GM12878 (cell line): ENCODE measurements around the gene TNFSF15. TPM values are rescaled to one million over a fixed set of nuclear protein-coding genes. Genes with fewer than 3 reads are reported as not detected.

Source experiments
- ATAC-seq: fragments of 200-7000 bp; cut with Tn5 transposase; 3 replicates; pipeline ENCODE4 v1.9.1; 2020; ENCODE audit warnings: mild to moderate bottlenecking, moderate library complexity
- BruUV-seq: library from RNA; stranded (reverse); fragments of 400-500 nt; replicated peaks from 2 replicates; lab custom pipeline; 2021; lab: Mats Ljungman, UMichigan
- CTCF ChIA-PET: fragments of 300-600 bp; sonication (Branson Sonifier 250); formaldehyde crosslinking; extraction: SDS; loops from one replicate; lab custom pipeline; 2021; ENCODE audit warnings: inconsistent platforms; lab: Yijun Ruan, JAX
- POLR2A ChIA-PET: fragments of 350-600 bp; formaldehyde crosslinking; extraction: SDS; loops from one replicate; lab custom pipeline; 2021; ENCODE audit warnings: inconsistent platforms; lab: Charles Lee
- RAD21 ChIA-PET: fragments of 300-600 bp; sonication (Branson Sonifier 250); formaldehyde crosslinking; loops from one replicate; lab custom pipeline; 2023; ENCODE audit warnings: antibody characterized with exemption; ENCODE audit not compliant: unreplicated experiment; lab: Charles Lee
- SMC1A ChIA-PET: fragments of 300-600 bp; sonication (Branson Sonifier 250); formaldehyde crosslinking; loops from one replicate; lab custom pipeline; 2023; ENCODE audit not compliant: unreplicated experiment, uncharacterized antibody; lab: Charles Lee
- DNase-seq: peaks from one replicate; pipeline ENCODE4 v3.0.0-alpha.2; 2011; ENCODE audit warnings: low read depth, low spot score
- FAIRE-seq: peaks from 3 replicates; lab custom pipeline; 2011; peaks lifted over from hg19 to GRCh38; lab: Jason Lieb, UNC
- H2AFZ ChIP-seq: 2 replicates; pipeline ENCODE4 v1.6.0; 2011; ENCODE audit warnings: low read depth, low read length, control low read depth; ENCODE audit not compliant: control insufficient read depth
- H3K27ac ChIP-seq: 2 replicates; pipeline ENCODE4 v1.5.1; 2011; ENCODE audit warnings: control low read depth; ENCODE audit not compliant: control insufficient read depth, insufficient read depth
- H3K27me3 ChIP-seq, 2 experiments: replicated peaks in 1 of 2; 2 replicates each; pipeline versions ENCODE4 v1.6.0 to v1.6.1; 2011; ENCODE audit warnings: low read length in 1 of 2; ENCODE audit not compliant: control insufficient read depth in 2 of 2, insufficient read depth in 2 of 2
- H3K36me3 ChIP-seq, 2 experiments: 2 replicates each; pipeline ENCODE4 v1.5.1; 2011; ENCODE audit warnings: low read length in 1 of 2; ENCODE audit not compliant: control insufficient read depth in 2 of 2, insufficient read depth in 2 of 2
- H3K4me1 ChIP-seq: 2 replicates; pipeline ENCODE4 v1.6.1; 2011; ENCODE audit warnings: mild to moderate bottlenecking, low read length, moderate library complexity, mixed read lengths; ENCODE audit not compliant: control insufficient read depth, insufficient read depth
- H3K4me2 ChIP-seq: 2 replicates; pipeline ENCODE4 v1.6.0; 2011; ENCODE audit warnings: control low read depth; ENCODE audit not compliant: control insufficient read depth, insufficient read depth
- H3K4me3 ChIP-seq: fragments of 200-600 bp; sonication (generic); 2 replicates; pipeline ENCODE4 v1.5.1; 2016
- H3K79me2 ChIP-seq: 2 replicates; pipeline ENCODE4 v1.6.0; 2011; ENCODE audit warnings: low read length; ENCODE audit not compliant: control insufficient read depth, insufficient read depth
- H3K9ac ChIP-seq: 2 replicates; pipeline ENCODE4 v1.8.0; 2011; ENCODE audit warnings: low read length, control low read depth, mixed read lengths; ENCODE audit not compliant: control insufficient read depth, insufficient read depth
- H3K9me3 ChIP-seq: replicated peaks from 3 replicates; pipeline ENCODE4 v1.5.1; 2011; ENCODE audit warnings: mild to moderate bottlenecking, low read length; ENCODE audit not compliant: control insufficient read depth, insufficient read depth
- H4K20me1 ChIP-seq: 2 replicates; pipeline ENCODE4 v1.6.0; 2011; ENCODE audit not compliant: control insufficient read depth, insufficient read depth
- GATAD2B ChIP-seq: fragments of 450-650 bp; conservative IDR thresholded peaks from 2 replicates; pipeline ENCODE4 v1.6.1; 2017; ENCODE audit warnings: low read depth, mild to moderate bottlenecking, moderate library complexity
- HCFC1 ChIP-seq: fragments of 150-350 bp; IDR thresholded peaks from 2 replicates; pipeline ENCODE4 v1.6.1; 2014; ENCODE audit warnings: low read length
- HDAC2 ChIP-seq: fragments of 200-600 bp; sonication (generic); IDR thresholded peaks from 2 replicates; pipeline ENCODE4 v1.6.1; 2017
- NRF1 ChIP-seq: conservative IDR thresholded peaks from 2 replicates; pipeline ENCODE4 v1.6.1; 2011; ENCODE audit warnings: mild to moderate bottlenecking, low read depth, low read length, improper control_type of control experiment
- RUNX3 ChIP-seq: IDR thresholded peaks from 2 replicates; pipeline ENCODE4 v1.6.1; 2012; ENCODE audit warnings: low read length, inconsistent platforms
- SPI1 ChIP-seq: IDR thresholded peaks from 2 replicates; pipeline ENCODE4 v1.6.1; 2011; ENCODE audit warnings: low read depth, mild to moderate bottlenecking, low read length, moderate library complexity, borderline replicate concordance; ENCODE audit not compliant: insufficient read depth
- WRNIP1 ChIP-seq: IDR thresholded peaks from 2 replicates; pipeline ENCODE4 v1.6.1; 2011; ENCODE audit warnings: low read depth, low read length, improper control_type of control experiment, borderline replicate concordance
- ZNF24 ChIP-seq: fragments of 450-650 bp; IDR thresholded peaks from 2 replicates; pipeline ENCODE4 v1.6.1; 2017; ENCODE audit warnings: antibody characterized with exemption, mild to moderate bottlenecking
- ZNF384 ChIP-seq: IDR thresholded peaks from 2 replicates; pipeline ENCODE4 v1.6.1; 2012; ENCODE audit warnings: low read depth, mild to moderate bottlenecking, low read length, improper control_type of control experiment, borderline replicate concordance
- WGBS: methylation state at CpG from one replicate; pipeline ENCODE4 v1.1.6; 2016; ENCODE audit warnings: low lambda C conversion rate; ENCODE audit not compliant: insufficient replicate concordance, insufficient coverage; ENCODE audit errors: missing lambda C conversion rate; 5-methylcytosine and 5-hydroxymethylcytosine counted together
- in situ Hi-C: fragments of 300-500 bp; cut with MboI; formaldehyde crosslinking; loops from 9 replicates; pipeline ENCODE4 v1.14.3; 2018; ENCODE audit warnings: mixed read lengths
- intact Hi-C: fragments of 100-400 bp; cut with micrococcal nuclease; formaldehyde crosslinking; loops from one replicate; pipeline ENCODE4 v1.14.2; 2022; ENCODE audit not compliant: unreplicated experiment
- polyA plus RNA-seq, 11 experiments: library from polyadenylated mRNA; depleted of rRNA in 4 of 11; unstranded in 6 of 11; stranded (reverse) in 5 of 11; fragments of >200 nt; fragmentation: Nextera tagmentation in 4 of 11; fragmentation: Illumina TruSeq in 1 of 11; extraction: Ambion mirVana in 4 of 11; extraction: Trizol in 1 of 11; gene quantifications; 1 replicate in 1 of 11; 2 replicates in 10 of 11; pipeline versions ENCODE4 v1.2.1 to v1.2.3, GENCODE V29; 2011 to 2016; ENCODE audit warnings: inconsistent platforms in 2 of 11, missing spikeins in 2 of 11, low read depth in 1 of 11
- total RNA-seq, 4 experiments: library from RNA; depleted of rRNA in 3 of 4; stranded (reverse); fragments of >200 nt in 3 of 4; fragmentation: Illumina TruSeq in 1 of 4; extraction: Trizol in 1 of 4; gene quantifications; 2 replicates each; pipeline versions ENCODE4 v1.2.1 to v1.2.3, GENCODE V29; 2013 to 2021
- TF ChIP-seq, protein P1 (sequence below): fragments of 450-650 bp; IDR thresholded peaks from 2 replicates; pipeline ENCODE4 v1.6.1; 2017; ENCODE audit warnings: borderline replicate concordance

The TNFSF15 gene
- total and polyA plus RNA-seq, 10 of the 15 experiments (the other 5 are each of a cell fraction or from before 2014, with no cell fraction given) = 0.03 TPM; not detected in 9

DNA sequence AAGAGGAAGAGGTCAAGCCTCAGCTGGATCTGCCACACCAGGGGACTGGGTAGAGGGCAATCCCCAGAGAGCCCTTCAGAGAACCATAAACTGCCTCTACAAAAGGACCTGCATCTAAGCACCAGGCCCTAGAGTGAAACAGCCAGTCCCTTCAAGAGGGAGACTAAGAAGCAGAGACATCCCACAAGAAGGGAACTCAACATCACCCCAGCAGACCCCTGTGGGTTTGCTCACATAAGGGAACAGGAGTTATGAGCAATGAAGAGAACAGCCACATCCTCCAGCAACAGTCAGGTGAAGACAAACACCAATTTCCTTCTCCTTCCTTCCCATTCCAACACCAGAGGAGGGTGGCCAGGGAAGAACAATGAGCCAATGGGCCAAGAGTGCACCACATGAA lies 48.9 kb downstream of the TNFSF15 start:
- no peak overlapping the region for H3K4me2 ChIP-seq
- FAIRE-seq = no peak
- H3K4me3 ChIP-seq = no peak overlapping the region
- CTCF ChIA-PET = no interaction called here
- H3K9me3 ChIP-seq = no peaks in the 10 kb centered on the region
- no peaks in the 10 kb centered on the region; a peak in 1 of 4 replicates for H3K27me3 ChIP-seq
- BruUV-seq = no TSS peak
- TF ChIP-seq, protein P1, sequence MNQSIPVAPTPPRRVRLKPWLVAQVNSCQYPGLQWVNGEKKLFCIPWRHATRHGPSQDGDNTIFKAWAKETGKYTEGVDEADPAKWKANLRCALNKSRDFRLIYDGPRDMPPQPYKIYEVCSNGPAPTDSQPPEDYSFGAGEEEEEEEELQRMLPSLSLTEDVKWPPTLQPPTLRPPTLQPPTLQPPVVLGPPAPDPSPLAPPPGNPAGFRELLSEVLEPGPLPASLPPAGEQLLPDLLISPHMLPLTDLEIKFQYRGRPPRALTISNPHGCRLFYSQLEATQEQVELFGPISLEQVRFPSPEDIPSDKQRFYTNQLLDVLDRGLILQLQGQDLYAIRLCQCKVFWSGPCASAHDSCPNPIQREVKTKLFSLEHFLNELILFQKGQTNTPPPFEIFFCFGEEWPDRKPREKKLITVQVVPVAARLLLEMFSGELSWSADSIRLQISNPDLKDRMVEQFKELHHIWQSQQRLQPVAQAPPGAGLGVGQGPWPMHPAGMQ = no peak
- TF ChIP-seq ZNF24 = no peak
- TF ChIP-seq ZNF384 = no peak
- no peak for TF ChIP-seq HCFC1
- TF ChIP-seq NRF1 = no peak
- no peak for TF ChIP-seq WRNIP1
- TF ChIP-seq, all 136 proteins: peak for 0
- H3K79me2 ChIP-seq = no peaks in the 10 kb centered on the region
- no peak overlapping the region for H2AFZ ChIP-seq
- H3K4me1 ChIP-seq = no peaks in the 10 kb centered on the region
- in situ Hi-C loops = no loop called here
- ChIA-PET SMC1A (interaction anchor here (0.9 kb wide), 1 partner anchor 153 kb away, joined by 3 read pairs; no protein-coding TSS in a partner anchor), RAD21 (no interaction called here), POLR2A (no interaction called here)
- ATAC-seq = no peak
- intact Hi-C loops = no loop called here
- no peaks in the 10 kb centered on the region for H4K20me1 ChIP-seq
- H3K9ac ChIP-seq = no peak overlapping the region
- DNase-seq = no peak
- no peak overlapping the region for H3K27ac ChIP-seq
- H3K36me3 ChIP-seq = no peaks in the 10 kb centered on the region

DNA sequence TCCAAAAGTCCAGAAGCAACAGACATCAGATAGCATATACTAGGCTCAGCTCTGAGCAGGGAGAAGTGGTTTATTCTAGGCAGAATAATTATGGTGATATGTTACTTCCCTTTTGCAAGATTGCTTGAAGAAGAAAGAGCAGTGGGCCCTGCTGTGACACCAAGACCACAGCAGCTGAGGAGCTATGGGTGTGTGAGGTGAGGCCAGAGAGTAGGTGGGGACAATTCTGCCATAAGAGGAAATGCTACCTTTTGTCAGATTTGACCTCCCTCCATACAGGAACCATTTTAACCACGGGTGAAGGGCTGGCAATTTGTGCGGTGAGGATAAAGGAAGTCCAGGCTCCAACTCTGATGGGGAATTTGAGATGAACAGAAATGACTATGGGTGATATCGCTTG lies 51.3 kb downstream of the TNFSF15 start:
- WGBS = 0% methylated on average over 3 of the region's 3 CpGs
- in situ Hi-C loops = no loop called here

More for the DNA sequence above, 51.3 kb downstream of the TNFSF15 start:
- no peaks in the 10 kb centered on the region for H3K79me2 ChIP-seq
- RAD21 ChIA-PET = interaction anchor here (1.0 kb wide), 1 partner anchor 260 kb away, joined by 4 read pairs; no protein-coding TSS in a partner anchor
- no peak overlapping the region for H3K27ac ChIP-seq
- no peaks in the 10 kb centered on the region for H3K4me1 ChIP-seq
- TF ChIP-seq HDAC2 (no peak), GATAD2B (no peak), SPI1 (peak; percentile 59; the same call in 1 of the 2 replicates), RUNX3 (peak; percentile 18; the same call in 1 of the 2 replicates)
- no TSS peak for BruUV-seq
- SMC1A ChIA-PET = interaction anchor here (1.0 kb wide), 1 partner anchor 11 kb away, joined by 3 read pairs; no protein-coding TSS in a partner anchor
- H3K36me3 ChIP-seq = no peaks in the 10 kb centered on the region
- ATAC-seq (no peak), DNase-seq (no peak), FAIRE-seq (no peak)
- no peaks in the 10 kb centered on the region for H3K9me3 ChIP-seq
- CTCF ChIA-PET = interaction anchor here (1.3 to 1.4 kb wide), 2 partner anchors 11 to 20 kb away, joined by 3 to 4 read pairs; no protein-coding TSS in a partner anchor
- no peaks in the 10 kb centered on the region for H4K20me1 ChIP-seq
- no peak overlapping the region for H3K4me2 ChIP-seq
- POLR2A ChIA-PET = no interaction called here
- H3K4me3 ChIP-seq = no peak overlapping the region
- no peak overlapping the region for H2AFZ ChIP-seq
- no peaks in the 10 kb centered on the region; a peak in 1 of 4 replicates for H3K27me3 ChIP-seq
- intact Hi-C loops = no loop called here
- no peak overlapping the region for H3K9ac ChIP-seq
